ENCODE data around the gene LYPD4.

The LYPD4 gene

GRCh38 chr19:41848666-41849065 lies 4.2 kb upstream of the LYPD4 start:
- Histone ChIP-seq H3K4me1 (ENCODE audit: control insufficient read depth, insufficient read depth, low read length) (peaks cover 10% of the 10 kb centered on the region; the same call in 1 of the 2 replicates), H3K9ac (ENCODE audit: low read length) (no peak overlapping the region), H3K27me3 (ENCODE audit: control insufficient read depth, insufficient read depth, low read length) (peaks cover 22% of the 10 kb centered on the region), H3K27ac (ENCODE audit: low read depth, low read length) (no peak overlapping the region), H3K4me3 (ENCODE audit: low read depth, low read length) (no peak overlapping the region), H3K36me3 (ENCODE audit: control insufficient read depth, insufficient read depth, low read length) (no peaks in the 10 kb centered on the region), H3K9me3 (ENCODE audit: control insufficient read depth, insufficient read depth, low read depth, low read length) (peaks cover 5% of the 10 kb centered on the region)

- Histone ChIP-seq H3K27ac (ENCODE audit: low read depth, low read length) (no peak overlapping the region), H3K4me3 (ENCODE audit: low read depth, low read length) (no peak overlapping the region), H3K4me1 (ENCODE audit: control insufficient read depth, insufficient read depth, low read length) (peaks cover 10% of the 10 kb centered on the region; the same call in 1 of the 2 replicates), H3K27me3 (ENCODE audit: control insufficient read depth, insufficient read depth, low read length) (peaks cover 12% of the 10 kb centered on the region), H3K9ac (ENCODE audit: low read length) (no peak overlapping the region), H3K9me3 (ENCODE audit: control insufficient read depth, insufficient read depth, low read depth, low read length) (peaks cover 5% of the 10 kb centered on the region), H3K36me3 (ENCODE audit: control insufficient read depth, insufficient read depth, low read length) (no peaks in the 10 kb centered on the region)
These were observed 3.0 kb upstream of the LYPD4 start for GRCh38 chr19:41847351-41848105.

- Histone ChIP-seq H3K27me3 (ENCODE audit: control insufficient read depth, insufficient read depth, low read length) (peaks cover 7% of the 10 kb centered on the region; the same call in 1 of the 2 replicates), H3K4me1 (ENCODE audit: control insufficient read depth, insufficient read depth, low read length) (no peaks in the 10 kb centered on the region), H3K9me3 (ENCODE audit: control insufficient read depth, insufficient read depth, low read depth, low read length) (peaks cover 5% of the 10 kb centered on the region)
These were observed 638 bp upstream of the LYPD4 start for GRCh38 chr19:41845051-41845590.

DNA sequence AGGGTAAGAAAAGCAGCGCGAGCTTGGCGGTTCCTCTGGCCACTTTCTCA lies 343 bp upstream of the LYPD4 start, which contains the start of gene DMRTC2:
DMRTC2 (plus strand) TSS at position 42 of the 50 bp plus-strand sequence. CDS start 2,387 bp downstream, outside the sequence.
- Histone ChIP-seq H3K27ac (ENCODE audit: low read depth, low read length) (no peak within 1 kb of the TSS), H3K4me1 (ENCODE audit: control insufficient read depth, insufficient read depth, low read length) (no peaks in the 10 kb centered on the region)

More at GRCh38 chr19:41845051-41845590, 638 bp upstream of the LYPD4 start:
- Histone ChIP-seq H3K4me3 (ENCODE audit: low read depth, low read length) (no peak overlapping the region), H3K36me3 (ENCODE audit: control insufficient read depth, insufficient read depth, low read length) (no peaks in the 10 kb centered on the region), H3K27ac (ENCODE audit: low read depth, low read length) (no peak overlapping the region), H3K9ac (ENCODE audit: low read length) (no peak overlapping the region)

DNA sequence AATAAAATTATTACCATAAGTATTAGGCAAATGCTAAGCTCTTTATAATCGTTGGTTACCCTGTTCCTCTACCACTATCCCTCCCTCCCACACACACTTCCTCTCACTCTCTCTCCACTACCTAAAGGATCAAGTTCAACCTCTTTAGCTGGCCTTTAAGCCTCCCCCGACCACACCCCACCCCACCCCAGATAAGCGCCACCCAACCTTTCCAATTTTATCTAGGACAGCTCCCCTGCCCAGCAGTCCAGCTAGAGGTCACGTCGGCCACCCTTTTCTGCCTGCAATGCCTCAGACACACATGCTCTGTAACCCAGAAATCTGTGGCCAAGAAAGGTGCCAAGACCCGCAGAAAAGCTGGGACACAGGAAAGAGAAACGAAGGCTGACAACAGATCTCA lies 1.1 kb downstream of the LYPD4 start:
- H3K4me3 ChIP-seq (ENCODE audit: low read depth, low read length): no peak overlapping the region
- no peaks in the 10 kb centered on the region for H3K36me3 ChIP-seq (ENCODE audit: control insufficient read depth, insufficient read depth, low read length)
- no peaks in the 10 kb centered on the region for H3K4me1 ChIP-seq (ENCODE audit: control insufficient read depth, insufficient read depth, low read length)
- H3K27ac ChIP-seq (ENCODE audit: low read depth, low read length): no peak overlapping the region
- peaks cover 17% of the 10 kb centered on the region; the same call in 1 of the 2 replicates for H3K27me3 ChIP-seq (ENCODE audit: control insufficient read depth, insufficient read depth, low read length)
- peaks cover 5% of the 10 kb centered on the region for H3K9me3 ChIP-seq (ENCODE audit: control insufficient read depth, insufficient read depth, low read depth, low read length)
- no peak overlapping the region for H3K9ac ChIP-seq (ENCODE audit: low read length)

More for the DNA sequence above, 343 bp upstream of the LYPD4 start, which contains the start of gene DMRTC2:
- Histone ChIP-seq H3K27me3 (ENCODE audit: control insufficient read depth, insufficient read depth, low read length) (peaks cover 7% of the 10 kb centered on the region; the same call in 1 of the 2 replicates), H3K4me3 (ENCODE audit: low read depth, low read length) (no peak within 1 kb of the TSS), H3K9me3 (ENCODE audit: control insufficient read depth, insufficient read depth, low read depth, low read length) (peaks cover 5% of the 10 kb centered on the region), H3K9ac (ENCODE audit: low read length) (no peak within 1 kb of the TSS), H3K36me3 (ENCODE audit: control insufficient read depth, insufficient read depth, low read length) (no peaks in the 10 kb centered on the region)

GRCh38 chr19:41839211-41839610 lies 5.3 kb downstream of the LYPD4 start:
- Histone ChIP-seq H3K27ac (ENCODE audit: low read depth, low read length) (no peak overlapping the region), H3K36me3 (ENCODE audit: control insufficient read depth, insufficient read depth, low read length) (no peaks in the 10 kb centered on the region), H3K27me3 (ENCODE audit: control insufficient read depth, insufficient read depth, low read length) (peaks cover 28% of the 10 kb centered on the region), H3K4me1 (ENCODE audit: control insufficient read depth, insufficient read depth, low read length) (no peaks in the 10 kb centered on the region), H3K9me3 (ENCODE audit: control insufficient read depth, insufficient read depth, low read depth, low read length) (no peaks in the 10 kb centered on the region), H3K9ac (ENCODE audit: low read length) (no peak overlapping the region), H3K4me3 (ENCODE audit: low read depth, low read length) (no peak overlapping the region)

GRCh38 chr19:41837981-41838708 lies 6.3 kb downstream of the LYPD4 start:
- Histone ChIP-seq H3K27me3 (ENCODE audit: control insufficient read depth, insufficient read depth, low read length) (peaks cover 28% of the 10 kb centered on the region), H3K4me1 (ENCODE audit: control insufficient read depth, insufficient read depth, low read length) (no peaks in the 10 kb centered on the region), H3K36me3 (ENCODE audit: control insufficient read depth, insufficient read depth, low read length) (no peaks in the 10 kb centered on the region), H3K27ac (ENCODE audit: low read depth, low read length) (no peak overlapping the region), H3K4me3 (ENCODE audit: low read depth, low read length) (no peak overlapping the region), H3K9me3 (ENCODE audit: control insufficient read depth, insufficient read depth, low read depth, low read length) (no peaks in the 10 kb centered on the region), H3K9ac (ENCODE audit: low read length) (no peak overlapping the region)

- no peak overlapping the region for H3K9ac ChIP-seq (ENCODE audit: low read length)
- H3K9me3 ChIP-seq (ENCODE audit: control insufficient read depth, insufficient read depth, low read depth, low read length): no peaks in the 10 kb centered on the region
- H3K4me1 ChIP-seq (ENCODE audit: control insufficient read depth, insufficient read depth, low read length): no peaks in the 10 kb centered on the region
- H3K36me3 ChIP-seq (ENCODE audit: control insufficient read depth, insufficient read depth, low read length): no peaks in the 10 kb centered on the region
- H3K4me3 ChIP-seq (ENCODE audit: low read depth, low read length): no peak overlapping the region
- no peak overlapping the region for H3K27ac ChIP-seq (ENCODE audit: low read depth, low read length)
- H3K27me3 ChIP-seq (ENCODE audit: control insufficient read depth, insufficient read depth, low read length): peaks cover 5% of the 10 kb centered on the region; the same call in 1 of the 2 replicates
These were observed 23.3 kb downstream of the LYPD4 start for GRCh38 chr19:41821003-41821735.

- no peaks in the 10 kb centered on the region for H3K9me3 ChIP-seq (ENCODE audit: control insufficient read depth, insufficient read depth, low read depth, low read length)
- no peak overlapping the region for H3K27ac ChIP-seq (ENCODE audit: low read depth, low read length)
- no peaks in the 10 kb centered on the region for H3K4me1 ChIP-seq (ENCODE audit: control insufficient read depth, insufficient read depth, low read length)
- H3K27me3 ChIP-seq (ENCODE audit: control insufficient read depth, insufficient read depth, low read length): peaks cover 24% of the 10 kb centered on the region
- no peaks in the 10 kb centered on the region for H3K36me3 ChIP-seq (ENCODE audit: control insufficient read depth, insufficient read depth, low read length)
- no peak overlapping the region for H3K9ac ChIP-seq (ENCODE audit: low read length)
- H3K4me3 ChIP-seq (ENCODE audit: low read depth, low read length): no peak overlapping the region
These were observed 27.7 kb downstream of the LYPD4 start for GRCh38 chr19:41816761-41817160.

GRCh38 chr19:41815301-41815700 lies 29.2 kb downstream of the LYPD4 start:
- Histone ChIP-seq H3K27me3 (ENCODE audit: control insufficient read depth, insufficient read depth, low read length) (peaks cover 19% of the 10 kb centered on the region), H3K9ac (ENCODE audit: low read length) (no peak overlapping the region), H3K36me3 (ENCODE audit: control insufficient read depth, insufficient read depth, low read length) (no peaks in the 10 kb centered on the region), H3K27ac (ENCODE audit: low read depth, low read length) (no peak overlapping the region), H3K4me3 (ENCODE audit: low read depth, low read length) (no peak overlapping the region), H3K9me3 (ENCODE audit: control insufficient read depth, insufficient read depth, low read depth, low read length) (no peaks in the 10 kb centered on the region), H3K4me1 (ENCODE audit: control insufficient read depth, insufficient read depth, low read length) (no peaks in the 10 kb centered on the region)

GRCh38 chr19:41813911-41814310 lies 30.6 kb downstream of the LYPD4 start:
- H3K4me1 ChIP-seq (ENCODE audit: control insufficient read depth, insufficient read depth, low read length): no peaks in the 10 kb centered on the region
- no peak overlapping the region for H3K4me3 ChIP-seq (ENCODE audit: low read depth, low read length)
- H3K27me3 ChIP-seq (ENCODE audit: control insufficient read depth, insufficient read depth, low read length): peaks cover 23% of the 10 kb centered on the region
- no peaks in the 10 kb centered on the region for H3K9me3 ChIP-seq (ENCODE audit: control insufficient read depth, insufficient read depth, low read depth, low read length)
- H3K27ac ChIP-seq (ENCODE audit: low read depth, low read length): no peak overlapping the region
- no peaks in the 10 kb centered on the region for H3K36me3 ChIP-seq (ENCODE audit: control insufficient read depth, insufficient read depth, low read length)
- no peak overlapping the region for H3K9ac ChIP-seq (ENCODE audit: low read length)

Measured in HUES6 (cell line).